ENCODE results near the gene SUN3.

The SUN3 gene, protein sequence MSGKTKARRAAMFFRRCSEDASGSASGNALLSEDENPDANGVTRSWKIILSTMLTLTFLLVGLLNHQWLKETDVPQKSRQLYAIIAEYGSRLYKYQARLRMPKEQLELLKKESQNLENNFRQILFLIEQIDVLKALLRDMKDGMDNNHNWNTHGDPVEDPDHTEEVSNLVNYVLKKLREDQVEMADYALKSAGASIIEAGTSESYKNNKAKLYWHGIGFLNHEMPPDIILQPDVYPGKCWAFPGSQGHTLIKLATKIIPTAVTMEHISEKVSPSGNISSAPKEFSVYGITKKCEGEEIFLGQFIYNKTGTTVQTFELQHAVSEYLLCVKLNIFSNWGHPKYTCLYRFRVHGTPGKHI

GRCh38 chr7:48028938-48029337 is at the start of gene SUN3:
Gene SUN3, minus strand, starts transcription at chr7:48029107. Its CDS starts 169 bp downstream, at chr7:48028938.
- DNase-seq, result no peak

- no peak for DNase-seq
Observed at GRCh38 chr7:48078470-48078869, 49.6 kb upstream of the SUN3 start.

DNA sequence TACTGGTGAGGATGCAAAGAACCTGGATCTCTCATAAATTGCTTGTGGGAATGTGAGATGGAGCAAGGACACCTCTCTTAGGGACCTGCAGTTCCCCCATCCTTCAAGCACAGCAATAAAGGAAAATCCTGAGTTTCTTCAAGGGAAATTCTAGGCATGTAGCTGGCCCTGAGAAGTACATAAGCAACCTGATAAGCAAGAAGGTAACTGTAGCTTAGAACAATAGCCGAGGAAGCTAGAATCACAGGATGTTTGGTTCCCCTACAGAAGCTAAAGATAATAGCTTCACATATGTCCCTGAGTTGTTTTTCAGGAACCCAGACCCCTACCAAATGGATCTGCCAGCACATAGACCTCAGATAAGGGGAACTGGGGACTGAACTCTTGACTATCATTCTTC is 48.5 kb upstream of the SUN3 start:
- no peak for DNase-seq

DNA sequence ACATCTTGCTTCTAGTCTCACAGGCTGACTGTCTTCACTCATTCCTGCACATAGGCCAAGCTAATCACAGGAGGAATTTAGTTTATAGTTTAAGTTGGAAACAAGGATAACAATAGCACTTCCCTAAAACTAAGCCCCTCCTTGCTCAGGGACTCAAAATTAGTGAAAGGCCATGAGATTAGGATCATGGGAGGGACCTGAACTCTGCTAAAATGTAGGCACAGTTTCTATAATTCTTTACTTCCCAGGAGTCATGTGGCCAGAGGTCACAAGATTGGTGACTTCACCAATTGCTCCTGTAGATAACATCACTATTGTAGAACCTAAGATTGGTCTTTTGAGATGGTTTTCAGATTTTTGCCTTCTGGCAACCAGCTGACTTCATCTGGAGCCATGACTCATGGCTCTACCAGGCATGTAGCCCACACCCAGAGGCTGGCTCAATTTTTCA is 45.3 kb upstream of the SUN3 start:
- DNase-seq, result no peak

DNA sequence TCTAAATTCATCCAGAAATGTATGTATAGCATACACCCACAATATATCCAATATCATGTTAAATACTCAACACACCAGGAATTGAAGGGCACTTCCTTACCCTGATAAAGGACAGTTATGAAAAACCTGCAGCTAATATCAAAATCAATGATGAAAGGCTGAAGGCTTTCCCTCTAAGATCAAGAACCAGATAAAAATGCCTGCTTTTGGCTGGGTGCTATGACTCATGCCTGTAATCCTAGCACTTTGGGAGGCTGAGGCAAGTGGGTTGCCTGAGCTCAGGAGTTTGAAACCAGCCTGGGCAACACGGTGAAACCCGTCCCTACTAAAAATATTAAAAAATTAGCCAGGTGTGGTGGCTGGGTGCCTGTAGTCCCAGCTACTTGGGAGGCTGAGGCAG is 38.6 kb upstream of the SUN3 start:
- DNase-seq, result no peak

DNA sequence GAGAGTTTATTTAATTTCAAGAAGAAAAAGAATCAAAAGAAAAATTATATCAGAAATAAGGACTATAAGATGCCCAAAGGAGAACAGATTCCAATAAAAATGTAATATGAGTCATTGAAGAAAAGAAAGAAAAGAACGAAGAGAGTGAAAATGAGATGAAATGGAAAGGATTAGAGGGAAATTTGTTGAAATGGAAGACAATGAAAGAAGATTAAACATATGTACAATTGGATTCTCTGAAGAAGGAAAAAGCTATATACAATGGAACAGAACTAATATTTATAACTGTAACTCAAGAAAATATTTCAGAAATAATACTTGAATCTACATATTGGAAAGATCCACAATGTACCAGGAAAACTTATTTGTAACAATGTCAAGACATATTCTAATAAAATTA is 35.1 kb upstream of the SUN3 start:
- DNase-seq, result no peak

- no peak for DNase-seq
Observed at GRCh38 chr7:48059706-48060105, 30.8 kb upstream of the SUN3 start.

GRCh38 chr7:48058990-48059389 is 30.1 kb upstream of the SUN3 start:
- no peak for DNase-seq

DNA sequence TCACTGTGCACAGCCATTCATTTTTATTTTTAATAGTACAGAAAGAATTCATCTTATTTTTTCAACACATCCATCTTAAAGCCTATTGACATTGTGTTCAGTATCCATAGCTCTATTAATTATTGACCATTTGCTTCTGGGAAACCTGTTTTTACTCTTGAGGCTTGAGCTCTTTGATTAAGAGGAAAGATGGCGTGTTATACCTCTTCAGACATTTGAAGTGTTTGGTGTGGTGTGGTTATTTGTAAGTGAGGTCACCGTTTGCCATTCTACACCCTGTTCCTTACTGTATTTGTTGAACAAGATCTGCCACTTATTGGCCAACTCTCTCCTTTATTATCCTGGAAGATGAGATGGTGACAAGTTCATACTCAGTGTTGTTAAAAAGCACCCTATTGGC is 24.8 kb upstream of the SUN3 start:
- DNase-seq, result no peak

GRCh38 chr7:48052748-48053147 is 23.8 kb upstream of the SUN3 start:
- no peak for DNase-seq

- DNase-seq, result peak; percentile 35
Observed at GRCh38 chr7:48049850-48050249, 20.9 kb upstream of the SUN3 start.

DNA sequence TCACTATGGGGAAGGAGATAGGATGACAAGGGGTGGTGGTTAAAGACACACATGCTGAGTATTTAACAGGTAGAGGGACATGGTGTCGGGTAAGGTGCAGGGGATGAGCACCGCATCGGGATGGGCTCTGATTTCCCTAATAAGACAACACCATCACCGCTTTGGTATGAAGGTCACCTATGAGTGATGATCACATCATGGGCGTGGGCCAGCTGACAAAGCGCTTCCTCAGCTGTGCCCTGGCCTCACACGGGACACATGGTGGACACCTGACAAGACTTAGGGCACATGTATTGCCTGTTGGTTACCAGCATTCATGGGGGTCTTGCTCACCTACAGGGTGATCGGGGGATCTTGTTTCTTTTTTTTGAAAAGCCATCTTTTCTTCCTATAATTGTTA is 19.2 kb upstream of the SUN3 start:
- DNase-seq, result no peak

GRCh38 chr7:48046458-48046857 is 17.6 kb upstream of the SUN3 start:
- DNase-seq, result peak; percentile 38

DNA sequence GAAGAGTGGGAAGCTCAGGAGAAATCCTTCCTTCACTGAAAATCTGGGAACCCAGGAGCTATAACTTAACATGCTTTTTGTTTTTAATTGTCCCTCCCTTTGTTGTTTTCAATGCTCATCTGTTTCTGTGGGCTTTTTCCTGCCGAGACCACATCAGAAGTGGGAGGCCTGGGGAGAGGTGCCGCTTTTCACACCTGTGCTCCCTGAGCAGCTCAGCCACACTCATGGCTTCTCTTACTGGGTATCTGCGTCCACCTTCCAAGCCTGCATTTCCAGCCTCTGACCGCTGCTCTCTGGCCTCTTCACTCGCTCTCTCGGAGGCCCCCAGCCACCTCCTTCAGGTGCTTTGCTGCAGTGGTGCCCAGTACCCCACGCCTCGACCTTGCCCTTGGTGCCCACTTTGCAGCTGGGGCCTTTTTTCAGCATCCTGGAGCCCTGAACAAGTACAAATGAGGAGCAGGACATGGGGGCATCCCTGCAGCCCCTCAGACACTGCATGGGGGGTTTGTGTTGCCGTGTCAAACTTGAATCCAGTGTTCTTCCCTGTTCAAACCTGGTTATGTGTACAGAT is 16.4 kb upstream of the SUN3 start:
- no peak for DNase-seq

- no peak for DNase-seq
Observed at GRCh38 chr7:48042636-48043035, 13.7 kb upstream of the SUN3 start.

- DNase-seq, result no peak
Observed at GRCh38 chr7:48042216-48042615, 13.3 kb upstream of the SUN3 start.

DNA sequence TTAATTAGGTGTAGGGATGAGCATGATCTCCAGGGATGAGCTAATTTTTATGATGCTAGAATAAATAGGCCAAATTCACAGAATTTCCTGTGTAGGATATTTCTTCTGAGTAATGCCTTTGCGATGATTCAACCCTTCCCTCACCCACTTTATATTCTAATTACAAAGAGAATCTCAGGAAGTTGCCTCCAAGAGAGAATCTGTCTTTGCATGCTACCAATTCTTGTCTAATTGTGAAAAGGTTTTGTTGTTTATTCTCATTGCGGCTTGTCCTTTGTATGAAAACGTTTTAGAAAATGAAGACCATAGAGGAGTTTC is 12.7 kb upstream of the SUN3 start:
- no peak for DNase-seq

DNA sequence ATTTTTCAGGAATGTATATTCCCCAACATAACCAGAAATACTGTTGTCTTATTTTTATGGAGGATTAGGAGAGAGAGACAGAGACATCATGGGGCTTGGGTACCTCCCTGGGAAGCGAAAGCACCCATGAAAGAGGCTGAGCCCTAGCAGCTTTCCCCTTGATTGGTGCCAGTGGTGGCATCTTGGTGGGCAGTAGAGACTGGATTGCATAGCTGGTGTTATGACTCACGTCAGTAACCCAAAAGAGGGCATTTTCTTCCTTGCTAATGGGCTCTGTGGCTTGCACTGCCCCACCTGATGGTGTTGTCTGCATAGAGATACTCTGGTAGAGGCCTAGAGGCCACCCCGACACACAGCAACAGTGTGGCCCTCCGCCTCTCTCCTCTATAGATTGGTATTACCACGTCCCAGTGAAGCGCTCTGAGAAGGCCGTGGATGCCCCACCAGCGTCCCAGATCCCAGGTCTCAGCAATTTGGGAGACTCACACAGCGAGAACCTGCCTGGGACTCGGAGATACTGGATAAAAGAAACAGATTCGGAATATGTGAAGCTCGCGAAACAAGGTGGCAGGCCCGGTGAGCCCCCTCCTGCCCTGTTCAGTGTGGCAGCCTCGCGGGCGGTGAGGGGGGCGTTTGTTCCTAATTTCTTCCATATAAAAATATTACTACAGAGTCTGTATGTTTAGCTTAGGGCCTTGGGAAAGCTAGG is 12.2 kb upstream of the SUN3 start:
- DNase-seq, result no peak

- no peak for DNase-seq
Observed at GRCh38 chr7:48038815-48039506, 10.1 kb upstream of the SUN3 start.

GRCh38 chr7:48035967-48036478 is 7.1 kb upstream of the SUN3 start:
- DNase-seq, result no peak

DNA sequence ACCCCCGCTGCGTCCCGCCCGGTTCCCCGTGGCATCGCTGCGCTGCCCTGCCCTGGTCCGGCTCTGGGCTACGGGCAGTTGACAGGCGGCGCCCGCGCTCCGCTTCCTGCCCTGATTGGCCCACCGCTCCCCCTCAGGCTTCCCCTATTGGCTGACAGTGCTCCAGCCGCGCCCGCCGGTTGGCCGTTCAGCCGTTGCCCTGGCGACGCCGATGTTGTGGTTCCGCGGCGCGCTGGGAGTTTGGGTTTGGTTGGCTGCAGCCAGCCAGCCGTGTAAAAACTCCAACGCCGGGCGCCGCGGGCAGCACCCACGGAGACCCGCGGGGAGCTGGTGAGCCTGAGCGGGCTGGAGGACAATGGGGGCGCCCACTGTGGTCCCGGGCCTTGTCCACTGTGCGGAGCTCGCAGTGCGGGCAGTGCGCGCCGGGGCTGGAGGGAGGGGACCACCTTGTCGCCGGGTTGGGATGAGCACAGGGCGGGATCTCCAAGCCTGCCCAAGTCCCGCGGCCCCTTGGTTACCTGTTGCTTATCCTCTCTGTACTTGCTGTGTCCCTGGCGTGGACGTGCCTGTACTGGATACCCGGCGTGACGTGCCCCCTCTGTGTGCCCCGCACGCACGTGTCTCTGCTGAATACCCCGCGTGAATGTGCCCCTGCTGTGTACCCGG is 6.5 kb upstream of the SUN3 start, which contains the start of gene C7orf57:
C7orf57 (plus strand) TSS at position 243 of the 666 bp plus-strand sequence. CDS start 766 bp downstream, outside the sequence.
- peak; percentile 91 for DNase-seq

DNA sequence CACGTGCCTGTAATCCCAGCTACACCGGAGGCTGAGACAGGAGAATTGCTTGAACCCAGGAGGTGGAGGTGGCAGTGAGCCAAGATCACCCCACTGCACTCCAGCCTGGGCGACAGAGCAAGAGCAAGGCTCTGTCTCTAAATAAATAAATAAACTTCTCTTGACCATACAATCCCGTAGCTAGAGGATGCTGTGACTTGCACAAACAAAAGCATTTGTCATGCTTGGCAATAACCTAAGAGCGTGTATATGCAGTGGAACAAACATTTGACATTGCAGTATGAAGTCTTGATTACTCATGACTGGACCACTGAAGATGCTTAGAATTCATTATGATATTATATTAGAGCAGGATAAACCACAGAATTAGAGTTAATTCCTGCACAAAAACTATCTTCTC is 5.0 kb upstream of the SUN3 start:
- DNase-seq, result no peak

DNA sequence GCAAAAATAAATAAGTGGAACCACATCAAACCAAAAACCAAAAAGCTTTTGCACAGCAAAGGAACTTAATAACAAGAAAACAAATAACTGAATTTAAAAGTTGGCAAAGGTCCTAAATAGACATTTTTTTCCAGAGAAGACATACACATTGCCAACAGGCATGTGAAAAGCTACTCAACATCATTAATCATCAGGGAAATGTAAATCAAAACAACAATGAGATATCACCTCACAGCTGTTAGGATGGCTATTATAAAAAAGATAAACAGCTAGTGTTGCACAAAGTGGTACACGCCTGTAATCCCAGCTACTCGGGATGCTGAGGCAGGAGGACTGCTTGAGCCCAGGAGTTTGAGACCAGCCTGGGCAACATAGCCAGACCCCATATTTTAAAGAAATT is 2.2 kb upstream of the SUN3 start:
- no peak for DNase-seq
